Measurements from ENCODE around the gene ARL8B.
"Not testable (repeated sequence)": the region's sequence is repeated elsewhere in the genome, so short reads cannot be mapped to it uniquely, and the experiment has no call there.

The ARL8B gene

GRCh38 chr3:5165698-5166097 lies 43.6 kb downstream of the ARL8B start:
- H3K27me3 ChIP-seq (ENCODE audit: insufficient read depth, low read length): no peaks in the 10 kb centered on the region
- peaks cover 31% of the 10 kb centered on the region for H3K4me1 ChIP-seq (ENCODE audit: control insufficient read depth, insufficient read depth, low read length, unreplicated experiment)
- H3K79me2 ChIP-seq (ENCODE audit: control insufficient read depth, insufficient read depth, low read length, unreplicated experiment): peaks cover 93% of the 10 kb centered on the region
- no peak overlapping the region for H3K27ac ChIP-seq (ENCODE audit: low read depth, low read length)
- H2AFZ ChIP-seq (ENCODE audit: low read length, unreplicated experiment): no peak overlapping the region
- no peak overlapping the region for H3K4me3 ChIP-seq (ENCODE audit: low read depth, low read length)
- 0 out of 2 replicates have a peak, but pooled peaks cover 3% of the 10 kb centered on the region for H3K36me3 ChIP-seq (ENCODE audit: insufficient read depth, low read length)

- Histone ChIP-seq H3K79me2 (ENCODE audit: control insufficient read depth, insufficient read depth, low read length, unreplicated experiment) (peaks cover 85% of the 10 kb centered on the region), H3K36me3 (ENCODE audit: insufficient read depth, low read length) (peaks cover 3% of the 10 kb centered on the region; the same call in 1 of the 2 replicates), H3K27ac (ENCODE audit: low read depth, low read length) (no peak overlapping the region), H3K4me1 (ENCODE audit: control insufficient read depth, insufficient read depth, low read length, unreplicated experiment) (peaks cover 20% of the 10 kb centered on the region), H3K27me3 (ENCODE audit: insufficient read depth, low read length) (no peaks in the 10 kb centered on the region), H2AFZ (ENCODE audit: low read length, unreplicated experiment) (no peak overlapping the region), H3K4me3 (ENCODE audit: low read depth, low read length) (no peak overlapping the region)
These were observed 44.8 kb downstream of the ARL8B start for GRCh38 chr3:5166846-5167245.

GRCh38 chr3:5168110-5168509 lies 46.0 kb downstream of the ARL8B start:
- Histone ChIP-seq H3K36me3 (ENCODE audit: insufficient read depth, low read length) (peaks cover 6% of the 10 kb centered on the region), H3K4me1 (ENCODE audit: control insufficient read depth, insufficient read depth, low read length, unreplicated experiment) (peaks cover 10% of the 10 kb centered on the region), H3K4me3 (ENCODE audit: low read depth, low read length) (no peak overlapping the region), H3K27me3 (ENCODE audit: insufficient read depth, low read length) (no peaks in the 10 kb centered on the region), H2AFZ (ENCODE audit: low read length, unreplicated experiment) (no peak overlapping the region), H3K27ac (ENCODE audit: low read depth, low read length) (no peak overlapping the region), H3K79me2 (ENCODE audit: control insufficient read depth, insufficient read depth, low read length, unreplicated experiment) (peaks cover 73% of the 10 kb centered on the region)

GRCh38 chr3:5169807-5170206 lies 47.7 kb downstream of the ARL8B start:
- H2AFZ ChIP-seq (ENCODE audit: low read length, unreplicated experiment): no peak overlapping the region
- H3K4me1 ChIP-seq (ENCODE audit: control insufficient read depth, insufficient read depth, low read length, unreplicated experiment): peaks cover 10% of the 10 kb centered on the region
- no peak overlapping the region for H3K4me3 ChIP-seq (ENCODE audit: low read depth, low read length)
- H3K27ac ChIP-seq (ENCODE audit: low read depth, low read length): no peak overlapping the region
- H3K36me3 ChIP-seq (ENCODE audit: insufficient read depth, low read length): peaks cover 15% of the 10 kb centered on the region
- no peaks in the 10 kb centered on the region for H3K27me3 ChIP-seq (ENCODE audit: insufficient read depth, low read length)
- H3K79me2 ChIP-seq (ENCODE audit: control insufficient read depth, insufficient read depth, low read length, unreplicated experiment): peaks cover 56% of the 10 kb centered on the region

GRCh38 chr3:5170975-5171374 lies 48.9 kb downstream of the ARL8B start:
- no peaks in the 10 kb centered on the region for H3K27me3 ChIP-seq (ENCODE audit: insufficient read depth, low read length)
- H3K4me1 ChIP-seq (ENCODE audit: control insufficient read depth, insufficient read depth, low read length, unreplicated experiment): peaks cover 10% of the 10 kb centered on the region
- no peak overlapping the region for H3K27ac ChIP-seq (ENCODE audit: low read depth, low read length)
- no peak overlapping the region for H2AFZ ChIP-seq (ENCODE audit: low read length, unreplicated experiment)
- peaks cover 45% of the 10 kb centered on the region for H3K79me2 ChIP-seq (ENCODE audit: control insufficient read depth, insufficient read depth, low read length, unreplicated experiment)
- peaks cover 20% of the 10 kb centered on the region for H3K36me3 ChIP-seq (ENCODE audit: insufficient read depth, low read length)
- no peak overlapping the region for H3K4me3 ChIP-seq (ENCODE audit: low read depth, low read length)

- peaks cover 35% of the 10 kb centered on the region for H3K79me2 ChIP-seq (ENCODE audit: control insufficient read depth, insufficient read depth, low read length, unreplicated experiment)
- peaks cover 19% of the 10 kb centered on the region for H3K36me3 ChIP-seq (ENCODE audit: insufficient read depth, low read length)
- H3K4me1 ChIP-seq (ENCODE audit: control insufficient read depth, insufficient read depth, low read length, unreplicated experiment): peaks cover 10% of the 10 kb centered on the region
- no peak overlapping the region for H2AFZ ChIP-seq (ENCODE audit: low read length, unreplicated experiment)
- H3K4me3 ChIP-seq (ENCODE audit: low read depth, low read length): no peak overlapping the region
- H3K27me3 ChIP-seq (ENCODE audit: insufficient read depth, low read length): no peaks in the 10 kb centered on the region
- H3K27ac ChIP-seq (ENCODE audit: low read depth, low read length): no peak overlapping the region
These were observed 49.9 kb downstream of the ARL8B start for GRCh38 chr3:5172018-5172417.

GRCh38 chr3:5179036-5179435 lies 56.9 kb downstream of the ARL8B start:
- not testable (repeated sequence) for H3K79me2 ChIP-seq (ENCODE audit: control insufficient read depth, insufficient read depth, low read length, unreplicated experiment); H2AFZ ChIP-seq (ENCODE audit: low read length, unreplicated experiment); H3K27ac ChIP-seq (ENCODE audit: low read depth, low read length); H3K4me1 ChIP-seq (ENCODE audit: control insufficient read depth, insufficient read depth, low read length, unreplicated experiment); H3K4me3 ChIP-seq (ENCODE audit: low read depth, low read length); H3K27me3 ChIP-seq (ENCODE audit: insufficient read depth, low read length)
- peaks cover 26% of the 10 kb centered on the region for H3K36me3 ChIP-seq (ENCODE audit: insufficient read depth, low read length)

- H3K27me3 ChIP-seq (ENCODE audit: insufficient read depth, low read length): no peaks in the 10 kb centered on the region
- H3K79me2 ChIP-seq (ENCODE audit: control insufficient read depth, insufficient read depth, low read length, unreplicated experiment): no peaks in the 10 kb centered on the region
- H3K27ac ChIP-seq (ENCODE audit: low read depth, low read length): no peak overlapping the region
- peaks cover 12% of the 10 kb centered on the region for H3K4me1 ChIP-seq (ENCODE audit: control insufficient read depth, insufficient read depth, low read length, unreplicated experiment)
- no peak overlapping the region for H3K4me3 ChIP-seq (ENCODE audit: low read depth, low read length)
- H3K36me3 ChIP-seq (ENCODE audit: insufficient read depth, low read length): peaks cover 18% of the 10 kb centered on the region
- H2AFZ ChIP-seq (ENCODE audit: low read length, unreplicated experiment): no peak overlapping the region
These were observed 59.5 kb downstream of the ARL8B start for GRCh38 chr3:5181469-5182141.

- H3K79me2 ChIP-seq (ENCODE audit: control insufficient read depth, insufficient read depth, low read length, unreplicated experiment): peaks cover 12% of the 10 kb centered on the region
- not testable (repeated sequence) for H3K27ac ChIP-seq (ENCODE audit: low read depth, low read length); H2AFZ ChIP-seq (ENCODE audit: low read length, unreplicated experiment); H3K4me3 ChIP-seq (ENCODE audit: low read depth, low read length); H3K27me3 ChIP-seq (ENCODE audit: insufficient read depth, low read length)
- H3K36me3 ChIP-seq (ENCODE audit: insufficient read depth, low read length): peaks cover 14% of the 10 kb centered on the region
- peaks cover 12% of the 10 kb centered on the region for H3K4me1 ChIP-seq (ENCODE audit: control insufficient read depth, insufficient read depth, low read length, unreplicated experiment)
These were observed 61.6 kb downstream of the ARL8B start for GRCh38 chr3:5183714-5184113.

- H3K36me3 ChIP-seq (ENCODE audit: insufficient read depth, low read length): peaks cover 11% of the 10 kb centered on the region
- no peaks in the 10 kb centered on the region for H3K27me3 ChIP-seq (ENCODE audit: insufficient read depth, low read length)
- H3K4me1 ChIP-seq (ENCODE audit: control insufficient read depth, insufficient read depth, low read length, unreplicated experiment): peaks cover 12% of the 10 kb centered on the region
- H3K27ac ChIP-seq (ENCODE audit: low read depth, low read length): no peak overlapping the region
- peaks cover 19% of the 10 kb centered on the region for H3K79me2 ChIP-seq (ENCODE audit: control insufficient read depth, insufficient read depth, low read length, unreplicated experiment)
- H2AFZ ChIP-seq (ENCODE audit: low read length, unreplicated experiment): no peak overlapping the region
- no peak overlapping the region for H3K4me3 ChIP-seq (ENCODE audit: low read depth, low read length)
These were observed 62.4 kb downstream of the ARL8B start for GRCh38 chr3:5184499-5184898.

GRCh38 chr3:5185093-5185673 lies 63.1 kb downstream of the ARL8B start:
- Histone ChIP-seq H3K27me3 (ENCODE audit: insufficient read depth, low read length) (no peaks in the 10 kb centered on the region), H3K36me3 (ENCODE audit: insufficient read depth, low read length) (peaks cover 11% of the 10 kb centered on the region; the same call in 1 of the 2 replicates), H3K79me2 (ENCODE audit: control insufficient read depth, insufficient read depth, low read length, unreplicated experiment) (peaks cover 26% of the 10 kb centered on the region), H3K4me1 (ENCODE audit: control insufficient read depth, insufficient read depth, low read length, unreplicated experiment) (peaks cover 18% of the 10 kb centered on the region), H3K27ac (ENCODE audit: low read depth, low read length) (no peak overlapping the region), H3K4me3 (ENCODE audit: low read depth, low read length) (no peak overlapping the region), H2AFZ (ENCODE audit: low read length, unreplicated experiment) (no peak overlapping the region)

All from ACC112 (cell line).